NCI-H2081 treated with DMSO at 0.1 percent for 48 hours (cell line): ENCODE data around the gene ATG16L1.

Source experiments
- DNase-seq: peaks from one replicate; lab custom pipeline; 2025; lab: John Stamatoyannopoulos, UW

The ATG16L1 gene

GRCh38 chr2:233251306-233252116, at the start of gene ATG16L1:
Gene ATG16L1 (plus strand): TSS chr2:233251673. CDS start chr2:233251828, 155 bp downstream.
- DNase-seq: peak; percentile 75

GRCh38 chr2:233202531-233202944, 48.9 kb upstream of the ATG16L1 start:
- DNase-seq: no peak

GRCh38 chr2:233203060-233203459, 48.4 kb upstream of the ATG16L1 start:
- no peak for DNase-seq

GRCh38 chr2:233204286-233204936, 47.1 kb upstream of the ATG16L1 start:
- no peak for DNase-seq

GRCh38 chr2:233208382-233209116, 42.9 kb upstream of the ATG16L1 start:
- DNase-seq: no peak

- no peak for DNase-seq
These were observed 42.3 kb upstream of the ATG16L1 start for GRCh38 chr2:233209117-233209532.

GRCh38 chr2:233209533-233210171, 41.8 kb upstream of the ATG16L1 start:
- no peak for DNase-seq

- DNase-seq: no peak
These were observed 41.2 kb upstream of the ATG16L1 start for GRCh38 chr2:233210281-233210680.

GRCh38 chr2:233210843-233211547, 40.5 kb upstream of the ATG16L1 start:
- no peak for DNase-seq

- DNase-seq: no peak
These were observed 40.0 kb upstream of the ATG16L1 start for GRCh38 chr2:233211548-233211895.

GRCh38 chr2:233213011-233213410, 38.5 kb upstream of the ATG16L1 start:
- DNase-seq: no peak

GRCh38 chr2:233213975-233214374, 37.5 kb upstream of the ATG16L1 start:
- DNase-seq: no peak

GRCh38 chr2:233217892-233218377, 33.5 kb upstream of the ATG16L1 start:
- no peak for DNase-seq

GRCh38 chr2:233218836-233219235, 32.6 kb upstream of the ATG16L1 start:
- DNase-seq: no peak

GRCh38 chr2:233219848-233220247, 31.6 kb upstream of the ATG16L1 start:
- DNase-seq: no peak

- no peak for DNase-seq
These were observed 30.0 kb upstream of the ATG16L1 start for GRCh38 chr2:233221378-233222063.

GRCh38 chr2:233223059-233223894, 28.2 kb upstream of the ATG16L1 start:
- no peak for DNase-seq

- no peak for DNase-seq
These were observed 26.0 kb upstream of the ATG16L1 start for GRCh38 chr2:233225230-233226068.

GRCh38 chr2:233226511-233227031, 24.9 kb upstream of the ATG16L1 start:
- DNase-seq: no peak
